HuH-7.5 (cell line): ENCODE results near the gene MACROD2.
"Not testable (repeated sequence)": the region's sequence is repeated elsewhere in the genome, so short reads cannot be mapped to it uniquely, and the experiment has no call there.

ENCODE experiments used
- DNase-seq: peaks from one replicate; pipeline ENCODE4 v3.0.0; 2011; ENCODE audit warnings: low spot score

The MACROD2 gene

GRCh38 chr20:14916360-14916920 is 921.1 kb downstream of the MACROD2 start:
- no peak for DNase-seq

- DNase-seq = no peak
These were observed 923.0 kb downstream of the MACROD2 start for GRCh38 chr20:14918281-14918680.

DNA sequence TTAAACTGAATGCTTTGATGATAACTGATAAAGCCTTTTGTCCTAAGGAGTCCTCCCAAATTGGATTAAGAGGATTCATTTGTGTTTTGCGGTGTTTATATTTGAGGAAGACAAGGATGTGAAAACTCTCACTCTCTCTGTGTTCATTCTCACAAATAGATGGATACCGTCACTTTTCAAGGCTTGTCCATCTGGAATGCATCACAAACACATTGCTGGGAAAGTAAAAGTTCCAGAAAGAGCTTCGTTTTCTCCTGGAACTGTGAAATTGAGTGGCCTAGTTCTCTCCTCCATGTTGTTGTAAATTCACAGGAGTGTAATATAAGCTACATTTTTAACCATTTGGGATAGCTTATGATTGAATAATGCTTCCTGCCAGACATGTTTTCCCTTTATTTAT is 923.7 kb downstream of the MACROD2 start:
- DNase-seq = no peak

DNA sequence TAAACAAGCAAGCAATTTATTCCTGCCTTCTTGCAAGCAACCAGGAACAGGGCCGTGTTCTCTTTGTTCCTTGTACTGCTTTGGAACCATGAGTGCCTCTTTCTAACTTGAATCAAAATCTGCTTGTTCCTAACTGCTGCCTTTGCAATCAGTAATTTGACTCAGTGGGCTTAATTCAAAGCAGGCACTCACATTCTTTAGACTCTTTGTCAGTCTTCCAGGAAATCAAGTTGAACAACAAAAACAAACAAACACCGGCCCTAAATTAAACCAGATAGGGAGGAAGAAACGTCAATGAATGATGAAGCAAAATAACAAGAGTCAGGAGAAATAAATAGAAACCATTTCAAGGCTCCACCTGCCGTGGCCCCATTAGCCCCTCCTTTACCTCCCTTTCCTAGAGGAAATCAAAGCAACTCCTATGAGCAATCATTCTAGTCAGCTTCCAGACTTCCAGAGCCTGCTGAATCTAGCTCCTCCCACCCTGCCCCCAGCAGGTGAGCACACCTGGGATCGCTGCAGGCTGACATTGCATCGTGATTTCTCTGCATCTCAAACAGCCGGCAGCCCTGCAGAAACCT is 924.3 kb downstream of the MACROD2 start:
- DNase-seq = no peak

GRCh38 chr20:14921513-14921912 is 926.2 kb downstream of the MACROD2 start:
- no peak for DNase-seq

DNA sequence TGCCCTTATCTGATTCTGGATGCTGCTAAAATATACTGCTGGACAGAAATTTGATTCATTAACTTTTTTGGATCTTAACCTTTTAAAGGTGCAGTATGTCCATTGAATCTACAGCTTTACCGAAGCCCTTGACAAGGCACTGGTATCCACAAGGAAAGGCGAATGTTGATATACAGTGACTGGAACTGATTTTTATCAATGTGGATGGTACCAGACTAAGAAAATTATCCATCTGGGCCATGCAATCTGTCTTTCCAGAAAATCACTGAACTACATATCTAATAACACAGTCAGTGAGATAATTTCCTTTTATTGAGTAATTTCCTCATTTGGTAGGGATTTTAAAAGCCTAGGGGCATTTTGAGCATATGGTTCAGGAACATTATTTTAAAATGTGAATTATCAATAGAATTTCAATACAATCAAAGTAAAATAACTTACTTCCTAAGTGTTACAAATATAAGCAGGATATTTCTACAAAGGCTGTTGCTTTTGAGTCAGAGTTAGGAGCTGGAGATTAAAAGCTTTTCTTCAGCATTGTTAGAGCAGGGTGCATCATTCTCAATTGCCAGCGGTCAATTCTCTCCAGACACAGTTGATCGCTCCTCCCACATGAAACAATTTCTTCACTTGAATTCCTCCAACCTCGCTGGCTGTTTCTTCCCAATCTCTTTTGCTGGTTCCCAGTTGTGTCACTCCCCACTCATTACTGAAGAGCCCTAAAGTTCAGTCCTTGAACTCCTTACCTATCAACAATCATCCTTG is 927.4 kb downstream of the MACROD2 start:
- no peak for DNase-seq

DNA sequence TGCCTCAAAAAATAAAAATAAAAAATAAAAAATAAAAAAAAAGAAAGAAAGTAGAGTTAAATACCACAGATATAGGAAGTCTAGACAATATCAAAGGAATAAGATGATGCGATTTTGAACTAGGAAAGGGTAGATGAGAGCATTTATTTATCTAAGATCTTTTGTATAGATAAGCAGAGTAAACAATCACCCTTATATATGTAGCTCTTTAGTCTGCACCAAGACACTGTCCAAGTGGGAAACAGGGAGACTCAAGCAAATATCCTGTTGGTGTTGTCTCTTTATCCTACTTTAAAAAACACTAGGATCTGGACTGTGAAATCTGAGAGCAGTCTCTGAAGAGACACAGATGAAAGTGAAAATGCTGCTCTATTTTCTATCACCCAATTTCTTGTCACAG is 929.1 kb downstream of the MACROD2 start:
- DNase-seq = no peak

DNA sequence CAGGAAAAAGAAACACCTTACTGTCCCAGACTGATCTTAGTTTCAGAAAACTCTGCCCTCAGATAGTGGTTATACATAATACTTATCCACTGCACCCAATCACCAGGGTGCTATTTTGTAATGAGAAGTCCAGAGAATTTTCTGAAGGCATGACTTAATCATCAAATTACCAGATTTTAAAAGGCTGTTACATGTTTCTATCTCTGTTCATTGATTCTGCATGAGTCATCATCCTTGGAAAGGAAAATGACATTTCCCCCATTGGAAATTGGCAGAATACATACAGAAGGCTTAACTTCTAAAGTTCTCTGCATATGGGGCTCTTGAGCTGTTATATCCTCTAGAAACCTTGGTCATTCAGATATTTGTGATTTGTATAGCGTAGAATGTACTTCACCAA is 930.0 kb downstream of the MACROD2 start:
- no peak for DNase-seq

DNA sequence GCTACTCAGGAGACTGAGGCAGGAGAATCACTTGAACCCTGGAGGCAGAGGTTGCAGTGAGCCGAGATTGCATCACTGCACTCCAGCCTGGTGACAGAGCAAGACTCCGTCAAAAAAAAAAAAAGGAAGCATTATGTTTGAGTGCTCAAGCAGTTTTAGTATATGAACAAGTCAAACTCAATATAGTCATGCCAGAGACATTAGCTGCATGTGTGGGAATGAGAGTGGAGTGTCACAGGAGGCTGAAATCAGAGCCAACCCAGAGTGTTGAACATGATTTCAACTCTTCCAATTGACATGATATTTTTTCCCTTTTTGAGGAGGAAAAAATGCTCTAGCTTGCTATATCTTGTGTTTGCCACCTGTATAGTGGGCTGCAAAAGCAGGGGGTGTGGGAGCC is 931.1 kb downstream of the MACROD2 start:
- DNase-seq = not testable (repeated sequence)

DNA sequence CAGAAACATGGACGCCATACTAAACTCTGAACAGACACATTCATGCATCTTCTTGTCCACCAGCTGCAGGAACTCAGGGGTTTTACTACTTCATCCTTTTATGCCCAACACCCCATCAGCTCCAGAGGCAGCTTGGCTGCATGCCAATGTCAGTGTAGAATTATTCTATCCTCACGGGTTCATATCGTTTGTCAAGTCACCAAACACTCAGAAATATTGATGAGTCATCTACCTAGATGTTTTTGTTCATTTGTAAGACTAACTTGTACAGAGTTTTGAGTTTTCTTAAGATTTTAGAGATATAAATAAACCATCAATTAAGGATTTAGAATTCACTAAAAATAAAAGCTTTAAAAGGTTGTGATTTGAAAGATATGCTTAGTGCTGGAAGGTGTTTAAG is 932.8 kb downstream of the MACROD2 start:
- no peak for DNase-seq

DNA sequence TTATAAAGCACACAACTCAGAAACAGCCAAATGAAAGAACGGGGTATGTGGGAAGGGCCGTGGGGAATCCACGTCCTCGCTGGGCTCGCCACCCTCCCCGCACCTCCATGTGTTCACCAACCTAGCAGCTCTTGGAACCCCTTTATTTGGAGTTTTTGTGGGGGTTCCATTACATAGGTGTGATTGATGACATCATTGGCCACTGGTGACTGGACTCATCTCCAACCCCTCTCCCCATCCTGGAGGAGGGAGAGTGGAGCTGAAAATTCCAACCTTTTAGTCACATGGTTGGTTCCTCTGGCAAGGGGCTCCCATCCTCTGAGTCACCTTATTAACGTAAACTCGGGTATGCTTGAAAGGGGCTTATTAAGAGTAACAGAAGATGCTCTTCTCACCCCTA is 934.1 kb downstream of the MACROD2 start:
- DNase-seq = no peak

- no peak for DNase-seq
These were observed 936.7 kb downstream of the MACROD2 start for GRCh38 chr20:14932040-14932439.

DNA sequence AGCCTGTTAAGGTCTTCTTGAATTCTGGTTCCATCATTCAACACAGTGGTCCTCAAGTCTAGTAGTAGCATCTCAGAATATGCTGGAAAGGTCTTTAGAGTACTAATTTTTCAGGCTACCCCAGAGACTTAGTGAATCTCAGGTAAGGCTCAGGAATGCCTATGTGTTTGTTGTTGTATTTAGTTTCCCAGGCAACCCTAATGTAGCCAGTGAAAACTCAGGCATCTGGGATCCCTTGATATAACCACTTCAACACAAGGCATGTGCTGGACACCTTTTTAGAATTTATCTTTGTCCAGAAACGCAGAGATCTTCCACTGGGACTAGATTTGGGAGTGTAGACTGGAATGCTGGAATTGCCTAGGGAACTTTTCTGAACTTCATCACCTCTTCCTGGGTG is 940.0 kb downstream of the MACROD2 start:
- no peak for DNase-seq

DNA sequence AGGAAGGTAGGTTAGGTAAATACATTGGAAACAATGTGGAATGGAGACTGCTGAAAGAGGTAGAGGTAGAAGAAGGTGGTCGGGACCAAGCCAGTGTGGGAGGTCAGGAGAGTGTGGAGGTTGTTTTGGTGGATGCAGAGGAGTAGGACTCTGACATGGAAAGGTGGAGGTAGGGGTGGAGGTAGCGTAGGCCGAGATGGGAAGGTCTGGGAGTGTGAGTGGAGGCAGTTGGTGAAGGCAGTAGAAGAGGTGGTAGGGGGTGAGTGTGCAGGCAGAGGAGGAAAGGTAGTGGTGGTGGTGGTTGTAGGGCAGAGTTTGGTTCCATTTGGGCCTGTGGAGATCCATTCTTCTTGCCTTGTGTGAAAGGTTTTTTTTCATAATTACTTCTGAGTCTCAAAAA is 941.7 kb downstream of the MACROD2 start:
- no peak for DNase-seq

DNA sequence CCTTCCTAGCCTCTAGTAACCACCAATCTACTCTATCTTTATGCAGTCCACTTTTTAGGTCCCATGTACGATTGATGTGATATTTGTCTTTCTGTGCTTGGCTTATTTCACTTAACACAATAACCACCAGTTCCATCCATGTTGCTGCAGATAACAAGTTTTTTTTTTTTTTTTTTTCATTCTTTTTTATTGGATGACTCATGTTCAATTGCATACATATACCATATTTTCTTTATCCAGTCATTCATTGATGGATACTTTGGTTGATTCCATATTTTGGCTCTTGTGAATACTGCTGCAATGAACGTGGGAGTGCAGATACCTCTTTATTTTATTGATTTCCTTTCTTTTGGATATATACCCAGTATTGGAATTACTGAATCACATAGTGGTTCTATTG is 942.5 kb downstream of the MACROD2 start:
- no peak for DNase-seq

DNA sequence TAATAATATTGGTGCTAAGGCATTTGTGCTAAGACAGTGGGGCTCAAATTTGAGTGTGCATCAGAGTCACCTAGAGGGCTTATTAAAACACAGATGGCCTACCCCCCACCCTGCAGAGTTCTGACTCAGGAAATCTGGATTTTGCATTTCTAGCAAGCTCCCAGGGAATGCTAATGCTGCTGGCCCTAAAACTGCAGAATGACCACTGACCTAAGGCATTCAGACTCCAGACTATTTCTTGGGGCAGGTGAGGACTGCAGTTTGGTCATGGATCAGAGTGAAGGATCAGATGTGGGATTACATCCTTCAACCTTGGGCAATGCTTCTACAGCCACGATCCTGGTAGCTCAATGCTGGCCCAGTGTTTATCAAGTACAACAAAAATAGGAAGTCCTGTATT is 952.2 kb downstream of the MACROD2 start:
- no peak for DNase-seq

DNA sequence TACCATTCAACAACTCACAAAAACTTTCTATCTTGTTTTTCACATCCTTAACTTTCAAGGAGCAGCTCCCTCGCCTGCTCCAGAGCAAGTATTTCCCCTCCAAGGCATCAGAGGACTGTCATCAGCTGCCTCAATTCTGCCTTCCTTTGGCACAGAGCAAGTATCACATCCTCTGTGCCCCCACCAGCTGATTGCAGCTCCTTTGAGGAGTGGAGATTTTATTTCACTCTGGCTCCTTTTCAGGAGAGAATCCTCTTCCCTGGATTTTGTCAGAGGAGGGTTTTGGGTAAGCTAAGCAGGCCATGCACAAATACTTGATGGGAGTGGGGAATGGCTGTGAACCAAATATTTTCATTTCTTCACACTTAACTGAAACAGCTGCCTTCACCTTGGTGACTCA is 952.6 kb downstream of the MACROD2 start:
- no peak for DNase-seq

DNA sequence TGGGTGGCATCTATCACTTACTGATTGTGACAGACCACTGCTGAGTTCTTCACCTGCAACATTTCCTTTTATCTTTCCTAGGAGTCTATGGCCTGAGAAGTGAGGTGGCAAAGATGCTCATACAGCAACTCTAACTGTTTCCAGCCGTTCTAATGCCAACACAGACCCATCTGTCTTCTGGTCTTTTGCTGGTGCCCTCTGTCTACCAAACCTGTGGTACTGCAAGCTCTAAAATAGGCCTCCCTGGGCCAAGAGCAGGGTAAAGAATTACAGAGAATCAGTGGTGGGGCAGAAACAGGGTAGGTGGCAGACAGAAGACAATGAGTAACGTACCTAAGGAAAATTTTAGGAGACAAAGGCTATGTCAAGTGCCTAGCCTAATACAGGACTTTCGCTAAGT is 953.1 kb downstream of the MACROD2 start:
- DNase-seq = no peak

DNA sequence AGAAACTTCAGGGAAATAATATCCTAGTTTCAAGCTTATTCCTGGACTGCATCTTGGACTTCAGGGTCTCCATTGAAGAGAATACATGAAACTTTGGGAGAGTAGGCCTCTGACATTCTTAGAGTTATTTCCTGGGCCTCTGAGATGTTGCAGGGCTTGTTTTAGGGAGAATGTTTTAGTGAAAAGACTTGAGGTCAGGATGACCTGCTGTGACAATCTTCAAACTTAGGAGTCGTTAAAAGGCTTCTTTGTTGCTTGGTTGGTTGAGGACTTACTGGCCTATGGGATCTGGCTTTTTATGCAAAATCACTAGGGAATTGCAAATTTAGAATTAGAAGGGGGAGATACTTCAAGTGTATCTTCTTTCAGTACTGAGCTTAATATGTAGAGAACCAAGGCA is 955.3 kb downstream of the MACROD2 start:
- no peak for DNase-seq

- no peak for DNase-seq
These were observed 955.8 kb downstream of the MACROD2 start for GRCh38 chr20:14951105-14951504.

DNA sequence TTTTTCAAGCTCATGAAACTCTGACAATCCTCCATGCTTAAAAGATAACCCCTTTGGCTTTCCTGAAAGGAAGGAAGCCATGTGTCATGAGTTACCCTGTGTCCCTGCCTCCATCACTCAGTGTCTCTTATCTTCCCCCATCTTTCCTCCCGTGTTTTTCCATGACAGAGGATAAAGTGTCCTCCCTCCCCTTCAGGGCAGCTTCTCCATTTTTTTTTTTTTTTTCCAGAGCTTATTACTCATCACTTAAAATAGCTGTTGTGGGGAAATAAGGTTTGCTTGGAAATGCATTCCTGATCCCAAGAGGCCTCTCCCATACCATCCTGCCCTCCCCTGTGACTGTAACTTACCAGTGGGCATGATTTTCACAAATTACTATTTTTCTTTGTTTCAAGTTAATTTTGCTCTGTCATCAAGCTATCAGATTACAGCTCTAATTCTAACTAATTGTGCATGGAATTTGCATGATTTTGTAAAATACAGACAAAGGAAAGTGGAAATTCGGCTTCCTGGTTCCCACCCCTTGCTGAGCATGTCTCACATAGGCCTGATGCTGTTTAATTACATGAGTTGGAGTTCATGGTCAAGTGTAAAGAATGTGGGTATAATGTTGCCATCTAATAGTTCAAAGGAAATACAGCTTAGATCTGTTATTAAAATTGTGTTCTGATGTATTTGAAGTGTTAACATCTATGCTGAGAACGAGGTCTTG is 956.5 kb downstream of the MACROD2 start:
- DNase-seq = no peak

GRCh38 chr20:14953736-14954135 is 958.4 kb downstream of the MACROD2 start:
- no peak for DNase-seq

DNA sequence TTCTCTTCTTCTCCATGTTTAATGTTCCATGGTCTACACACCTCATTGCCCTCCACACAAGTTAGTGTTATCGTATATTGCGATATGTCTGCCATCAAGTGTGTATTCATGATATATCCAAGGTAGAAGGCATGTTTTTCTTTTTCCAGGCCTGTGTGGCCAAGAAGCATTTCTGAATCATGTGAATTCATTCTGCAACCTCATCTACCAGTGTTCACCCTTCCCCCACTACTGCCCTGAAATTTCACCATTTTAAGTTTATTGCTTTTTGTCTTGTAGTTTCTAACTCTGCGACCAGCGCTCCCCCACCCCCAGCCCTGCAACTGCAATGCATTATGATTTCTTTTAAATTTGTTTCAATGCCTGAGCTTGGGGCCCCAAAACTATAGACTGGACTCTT is 960.1 kb downstream of the MACROD2 start:
- no peak for DNase-seq
